Uterus (tissue), 4 donors: ENCODE measurements around the gene KCNJ15. TPM values are rescaled to one million over a fixed set of nuclear protein-coding genes. Genes with fewer than 3 reads are reported as not detected.

Experiments used
- DNase-seq, 2 donors: peaks; one replicate each; pipeline ENCODE4 v3.0.0-alpha.2; 2019 to 2020
- H3K27ac ChIP-seq, 2 donors: fragments of 200-600 bp; sonication (generic); 1 replicate in 1 of 2; 2 replicates in 1 of 2; pipeline ENCODE4 v1.5.1; 2016 to 2018
- H3K27me3 ChIP-seq, 2 donors: fragments of 200-600 bp; sonication (generic); one replicate each; pipeline ENCODE4 v1.5.1; 2018 to 2019; ENCODE audit warnings: control low read depth in 1 of 2
- H3K36me3 ChIP-seq, 2 donors: fragments of 200-600 bp; sonication (generic); one replicate each; pipeline ENCODE4 v1.5.1; 2019; ENCODE audit warnings: control low read depth in 1 of 2
- H3K4me1 ChIP-seq, 2 donors: fragments of 200-600 bp; sonication (generic); one replicate each; pipeline ENCODE4 v1.5.1; 2018 to 2019; ENCODE audit warnings: control low read depth in 1 of 2
- H3K4me3 ChIP-seq, 2 donors: fragments of 200-600 bp; sonication (generic); 1 replicate in 1 of 2; 2 replicates in 1 of 2; pipeline ENCODE4 v1.5.1; 2018 to 2019; ENCODE audit warnings: mild to moderate bottlenecking in 1 of 2
- H3K9me3 ChIP-seq, 2 donors: fragments of 200-600 bp; sonication (generic); one replicate each; pipeline ENCODE4 v1.5.1; 2019; ENCODE audit warnings: control low read depth in 1 of 2
- POLR2A ChIP-seq, 2 donors: fragments of 450-650 bp; IDR thresholded peaks; one replicate each; pipeline ENCODE4 v1.6.1; 2016; ENCODE audit warnings: antibody characterized with exemption in 2 of 2, mild to moderate bottlenecking in 1 of 2, moderate library complexity in 1 of 2
- intact Hi-C: fragments of 100-400 bp; cut with DNase I; formaldehyde crosslinking; loops from one replicate; pipeline ENCODE4 v1.15.1; 2023; ENCODE audit warnings: low total_unique reads
- total RNA-seq, 4 donors: library from RNA; depleted of rRNA in 3 of 4; stranded (reverse); fragments of >200 nt in 3 of 4; gene quantifications; one replicate each; pipeline versions ENCODE4 v1.1.0 to v1.2.4, GENCODE V29; 2014 to 2023
- TF ChIP-seq, protein P1 (sequence below), 4 experiments: fragments of 200-600 bp in 2 of 4; fragments of 450-650 bp in 2 of 4; sonication (generic) in 2 of 4; IDR thresholded peaks; one replicate each; pipeline ENCODE4 v1.5.1; 2016 to 2019; ENCODE audit warnings: antibody characterized with exemption in 4 of 4, mild to moderate bottlenecking in 2 of 4, moderate library complexity in 1 of 4
- donor health status: DM: yes; HTN: yes; CAD: no.

KCNJ15 gene
- total RNA-seq, 4 donors from 2014 or later: 0.21 to 1.1 (median 0.28) TPM

DNA sequence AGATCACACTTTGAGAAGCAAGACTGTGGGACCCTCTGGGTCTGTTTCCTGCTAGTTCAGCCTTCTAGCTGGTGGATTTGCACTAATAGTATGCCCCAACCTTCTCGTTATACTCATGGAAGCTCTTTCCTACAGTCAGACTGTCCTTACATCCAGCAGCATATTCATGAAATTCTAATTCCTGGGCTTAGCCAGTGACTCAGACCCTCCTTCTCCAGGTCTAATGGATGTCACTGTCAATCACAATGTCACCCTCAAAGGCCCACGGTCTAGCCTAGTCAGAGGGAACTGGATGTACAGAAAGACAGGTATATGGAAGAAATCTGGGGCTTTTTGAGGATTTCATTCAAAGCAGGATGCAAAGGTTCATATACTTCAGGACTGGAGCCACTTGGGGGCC, 72.4 kb downstream of the KCNJ15 start:
- no peaks in the 10 kb centered on the region for H3K36me3 ChIP-seq
- H3K9me3 ChIP-seq: no peaks in the 10 kb centered on the region
- H3K27ac ChIP-seq: no peak overlapping the region
- no peak for TF ChIP-seq POLR2A (IDR thresholded peaks at IDR 0.05)
- TF ChIP-seq, protein P1, sequence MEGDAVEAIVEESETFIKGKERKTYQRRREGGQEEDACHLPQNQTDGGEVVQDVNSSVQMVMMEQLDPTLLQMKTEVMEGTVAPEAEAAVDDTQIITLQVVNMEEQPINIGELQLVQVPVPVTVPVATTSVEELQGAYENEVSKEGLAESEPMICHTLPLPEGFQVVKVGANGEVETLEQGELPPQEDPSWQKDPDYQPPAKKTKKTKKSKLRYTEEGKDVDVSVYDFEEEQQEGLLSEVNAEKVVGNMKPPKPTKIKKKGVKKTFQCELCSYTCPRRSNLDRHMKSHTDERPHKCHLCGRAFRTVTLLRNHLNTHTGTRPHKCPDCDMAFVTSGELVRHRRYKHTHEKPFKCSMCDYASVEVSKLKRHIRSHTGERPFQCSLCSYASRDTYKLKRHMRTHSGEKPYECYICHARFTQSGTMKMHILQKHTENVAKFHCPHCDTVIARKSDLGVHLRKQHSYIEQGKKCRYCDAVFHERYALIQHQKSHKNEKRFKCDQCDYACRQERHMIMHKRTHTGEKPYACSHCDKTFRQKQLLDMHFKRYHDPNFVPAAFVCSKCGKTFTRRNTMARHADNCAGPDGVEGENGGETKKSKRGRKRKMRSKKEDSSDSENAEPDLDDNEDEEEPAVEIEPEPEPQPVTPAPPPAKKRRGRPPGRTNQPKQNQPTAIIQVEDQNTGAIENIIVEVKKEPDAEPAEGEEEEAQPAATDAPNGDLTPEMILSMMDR (IDR thresholded peaks at IDR 0.05): no peak
- no peak for DNase-seq
- H3K27me3 ChIP-seq: no peaks in the 10 kb centered on the region
- no peaks in the 10 kb centered on the region for H3K4me1 ChIP-seq
- intact Hi-C loops: no loop called here
- H3K4me3 ChIP-seq: no peak overlapping the region

DNA sequence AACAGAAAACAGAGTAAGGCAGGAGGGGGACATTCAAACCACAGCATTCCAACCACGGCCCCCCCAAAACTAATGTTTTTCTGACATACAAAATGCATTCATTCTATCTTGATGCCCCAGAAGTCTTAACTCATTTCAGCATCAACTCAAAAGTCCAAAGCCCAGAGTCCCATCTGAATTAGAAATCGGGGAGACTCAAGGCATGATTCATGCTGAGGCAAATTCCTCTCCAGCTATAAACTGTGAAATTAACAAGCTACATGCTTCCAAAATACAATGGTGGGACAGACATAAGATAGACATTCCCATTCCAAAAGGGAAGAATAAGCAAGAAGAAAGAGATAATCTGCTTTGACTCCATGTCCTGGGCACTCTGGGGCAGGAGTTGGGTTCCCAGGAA, 73.9 kb downstream of the KCNJ15 start:
- no peak for DNase-seq
- Histone ChIP-seq H3K36me3 (no peaks in the 10 kb centered on the region), H3K27me3 (no peaks in the 10 kb centered on the region), H3K4me3 (no peak overlapping the region), H3K4me1 (no peaks in the 10 kb centered on the region), H3K9me3 (no peaks in the 10 kb centered on the region), H3K27ac (no peak overlapping the region)
- no peak for TF ChIP-seq POLR2A (IDR thresholded peaks at IDR 0.05)
- TF ChIP-seq, protein P1 (IDR thresholded peaks at IDR 0.05): no peak
- intact Hi-C loops: no loop called here

DNA sequence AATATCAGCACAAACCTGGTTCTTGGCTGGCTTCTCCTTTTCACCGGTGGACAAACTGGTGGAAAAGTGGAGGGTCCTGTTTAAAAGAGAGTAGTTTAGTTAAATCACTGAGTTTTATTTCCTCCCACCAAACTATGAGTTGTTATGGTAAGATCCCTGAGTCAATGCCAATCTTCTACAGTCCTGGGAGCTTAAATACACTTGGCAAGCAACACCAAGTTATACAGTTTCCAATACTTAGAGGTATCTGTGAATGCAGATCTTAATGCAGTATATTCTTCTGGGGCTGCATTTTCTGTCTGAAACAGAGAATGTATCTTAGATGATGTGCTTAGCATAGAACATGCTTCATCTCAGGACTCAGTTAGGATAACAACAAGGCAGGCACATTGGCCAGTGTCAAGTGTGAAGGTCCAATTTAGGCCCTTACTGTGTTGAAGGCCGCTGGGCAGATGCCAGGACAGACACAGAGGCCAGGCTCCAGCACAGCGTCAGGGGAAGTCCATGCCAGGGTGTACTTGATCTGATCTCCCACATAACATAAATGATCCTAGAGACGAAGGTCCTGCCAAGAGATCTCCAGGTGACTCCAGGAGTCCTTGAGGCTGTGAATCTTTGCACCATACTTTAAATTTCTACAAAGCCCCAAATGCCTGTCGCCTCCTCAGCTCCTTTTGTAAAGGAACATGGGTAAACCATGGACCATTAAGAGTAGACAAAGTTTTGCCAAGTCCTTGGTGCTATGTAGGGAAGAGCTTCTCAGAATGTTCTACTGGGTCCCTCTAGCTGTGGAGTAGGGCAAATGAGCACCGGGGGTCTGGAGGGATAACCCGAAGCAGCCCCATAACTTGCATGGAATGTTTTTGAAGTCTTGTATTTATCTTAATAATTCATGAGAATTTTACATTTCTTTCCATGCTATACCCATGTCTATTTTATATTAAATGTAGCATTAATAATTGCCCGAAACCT, 76.8 kb downstream of the KCNJ15 start:
- intact Hi-C loops: no loop called here
- Histone ChIP-seq H3K9me3 (no peaks in the 10 kb centered on the region), H3K27me3 (no peaks in the 10 kb centered on the region), H3K27ac (no peak overlapping the region), H3K36me3 (no peaks in the 10 kb centered on the region), H3K4me3 (no peak overlapping the region), H3K4me1 (no peaks in the 10 kb centered on the region)
- no peak for TF ChIP-seq POLR2A (IDR thresholded peaks at IDR 0.05)
- TF ChIP-seq, protein P1 (IDR thresholded peaks at IDR 0.05): no peak
- DNase-seq: no peak

DNA sequence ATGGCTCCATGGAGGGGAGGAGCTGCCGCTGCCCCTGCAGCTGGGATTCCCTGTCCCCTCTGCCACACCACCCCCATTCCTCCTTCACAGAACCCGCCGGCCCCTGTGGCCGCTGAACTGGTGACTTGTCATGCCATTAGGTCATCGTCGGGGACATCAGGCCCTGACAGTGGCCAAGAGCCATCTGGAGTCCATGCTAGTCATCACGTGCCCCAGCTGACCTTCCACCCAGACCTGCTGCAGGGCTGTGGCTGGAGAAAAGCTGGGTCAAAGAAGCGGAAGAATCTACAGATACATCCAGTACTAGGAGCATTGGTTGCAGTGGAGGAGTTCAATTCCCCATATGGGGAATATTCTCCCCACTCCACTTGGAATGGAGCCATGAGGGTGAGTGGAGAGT, 78.1 kb downstream of the KCNJ15 start:
- no peak for DNase-seq
- Histone ChIP-seq H3K4me3 (no peak overlapping the region), H3K4me1 (no peaks in the 10 kb centered on the region), H3K27me3 (no peaks in the 10 kb centered on the region), H3K36me3 (no peaks in the 10 kb centered on the region), H3K27ac (no peak overlapping the region), H3K9me3 (no peaks in the 10 kb centered on the region)
- TF ChIP-seq POLR2A (IDR thresholded peaks at IDR 0.05): no peak
- TF ChIP-seq, protein P1 (IDR thresholded peaks at IDR 0.05): no peak
- intact Hi-C loops: no loop called here

DNA sequence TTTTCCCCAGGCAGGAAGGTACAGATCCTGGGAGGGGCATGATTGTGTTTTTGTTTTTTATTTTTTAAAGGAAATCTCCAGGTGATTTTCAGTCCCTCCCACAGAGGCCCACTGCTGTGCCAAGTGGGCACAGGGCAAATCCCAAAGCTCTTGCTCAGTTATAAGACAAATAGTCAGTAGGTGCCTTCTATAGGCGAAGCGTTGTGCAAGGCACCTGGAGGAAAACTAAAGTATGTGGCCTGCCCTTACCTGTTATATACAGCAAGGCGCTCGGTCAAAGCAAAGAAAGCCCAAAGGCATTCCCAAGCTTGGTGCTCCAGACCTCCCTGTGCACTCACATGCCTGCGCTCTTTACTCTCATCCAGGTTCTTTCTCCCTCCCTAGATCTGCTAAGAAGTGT, 81.0 kb downstream of the KCNJ15 start:
- TF ChIP-seq, protein P1 (IDR thresholded peaks at IDR 0.05): no peak
- no peak for TF ChIP-seq POLR2A (IDR thresholded peaks at IDR 0.05)
- Histone ChIP-seq H3K4me3 (no peak overlapping the region), H3K9me3 (no peaks in the 10 kb centered on the region), H3K27ac (no peak overlapping the region), H3K4me1 (no peaks in the 10 kb centered on the region), H3K27me3 (no peaks in the 10 kb centered on the region), H3K36me3 (no peaks in the 10 kb centered on the region)
- DNase-seq: no peak
- intact Hi-C loops: no loop called here
